Stimulated activated effector memory CD8-positive, alpha-beta T cell treated with anti-CD3 and anti-CD28 coated beads, Interleukin-12 subunit alpha, Interleukin-12 subunit beta, amount 100 ng/mL, for 72 hours (primary cell): ENCODE results near the gene LAMB1.
"Not testable (repeated sequence)": the region's sequence is repeated elsewhere in the genome, so short reads cannot be mapped to it uniquely, and the experiment has no call there.

Source experiments
- ATAC-seq: fragments of 150-1000 bp; cut with Tn5 transposase; 2 replicates; pipeline ENCODE4 v1.10.0; 2021
- DNase-seq, 2 donors: peaks; one replicate each; pipeline ENCODE4 v3.0.0; 2021 to 2022; ENCODE audit warnings: low spot score in 2 of 2
- H3K27ac Mint-ChIP-seq: one replicate; pipeline ENCODE4 v1.8.0; 2022; ENCODE audit warnings: mild to moderate bottlenecking, mixed read lengths
- H3K36me3 Mint-ChIP-seq: one replicate; pipeline ENCODE4 v1.8.0; 2022; ENCODE audit warnings: mild to moderate bottlenecking, mixed read lengths
- H3K4me1 Mint-ChIP-seq: one replicate; pipeline ENCODE4 v1.8.0; 2022; ENCODE audit warnings: mixed read lengths
- H3K4me3 Mint-ChIP-seq: one replicate; pipeline ENCODE4 v1.8.0; 2022; ENCODE audit warnings: mild to moderate bottlenecking, mixed read lengths
- H3K9me3 Mint-ChIP-seq: one replicate; pipeline ENCODE4 v1.8.0; 2022; ENCODE audit warnings: mixed read lengths

Gene LAMB1

GRCh38 chr7:107937531-107937930, 65.4 kb downstream of the LAMB1 start:
- no peaks in the 10 kb centered on the region for H3K9me3 Mint-ChIP-seq
- ATAC-seq (no peak), DNase-seq (no peak)
- no peak overlapping the region for H3K4me3 Mint-ChIP-seq
- no peaks in the 10 kb centered on the region for H3K36me3 Mint-ChIP-seq
- H3K27ac Mint-ChIP-seq, result no peak overlapping the region
- no peaks in the 10 kb centered on the region for H3K4me1 Mint-ChIP-seq

GRCh38 chr7:107936312-107936711, 66.6 kb downstream of the LAMB1 start:
- H3K27ac Mint-ChIP-seq, result no peak overlapping the region
- no peaks in the 10 kb centered on the region for H3K9me3 Mint-ChIP-seq
- H3K36me3 Mint-ChIP-seq, result no peaks in the 10 kb centered on the region
- no peaks in the 10 kb centered on the region for H3K4me1 Mint-ChIP-seq
- DNase-seq, result no peak
- no peak overlapping the region for H3K4me3 Mint-ChIP-seq
- ATAC-seq, result no peak

GRCh38 chr7:107934991-107935770, 67.8 kb downstream of the LAMB1 start:
- Mint-ChIP-seq H3K4me1 (no peaks in the 10 kb centered on the region), H3K9me3 (no peaks in the 10 kb centered on the region), H3K4me3 (no peak overlapping the region), H3K27ac (no peak overlapping the region), H3K36me3 (no peaks in the 10 kb centered on the region)
- DNase-seq, result no peak
- no peak for ATAC-seq

- H3K36me3 Mint-ChIP-seq, result peaks cover 4% of the 10 kb centered on the region
- H3K4me1 Mint-ChIP-seq, result no peaks in the 10 kb centered on the region
- no peak for ATAC-seq
- DNase-seq, result no peak
- no peak overlapping the region for H3K4me3 Mint-ChIP-seq
- H3K27ac Mint-ChIP-seq, result no peak overlapping the region
- no peaks in the 10 kb centered on the region for H3K9me3 Mint-ChIP-seq
Observed at GRCh38 chr7:107933386-107934013, 69.5 kb downstream of the LAMB1 start.

- H3K36me3 Mint-ChIP-seq, result peaks cover 4% of the 10 kb centered on the region
- H3K9me3 Mint-ChIP-seq, result no peaks in the 10 kb centered on the region
- no peak overlapping the region for H3K27ac Mint-ChIP-seq
- DNase-seq (no peak), ATAC-seq (no peak)
- H3K4me1 Mint-ChIP-seq, result no peaks in the 10 kb centered on the region
- H3K4me3 Mint-ChIP-seq, result no peak overlapping the region
Observed at GRCh38 chr7:107932805-107933204, 70.2 kb downstream of the LAMB1 start.

- Mint-ChIP-seq H3K9me3 (no peaks in the 10 kb centered on the region), H3K4me3 (no peak overlapping the region), H3K36me3 (peaks cover 12% of the 10 kb centered on the region), H3K4me1 (no peaks in the 10 kb centered on the region), H3K27ac (no peak overlapping the region)
- no peak for ATAC-seq
- DNase-seq, result no peak
Observed at GRCh38 chr7:107931740-107932515, 71.0 kb downstream of the LAMB1 start.

GRCh38 chr7:107926481-107926880, 76.5 kb downstream of the LAMB1 start:
- Mint-ChIP-seq H3K4me1 (peaks cover 7% of the 10 kb centered on the region), H3K4me3 (no peak overlapping the region), H3K36me3 (peaks cover 47% of the 10 kb centered on the region), H3K27ac (no peak overlapping the region), H3K9me3 (no peaks in the 10 kb centered on the region)
- DNase-seq (no peak), ATAC-seq (no peak)

GRCh38 chr7:107924841-107925504, 78.0 kb downstream of the LAMB1 start:
- no peak for DNase-seq
- no peak overlapping the region for H3K27ac Mint-ChIP-seq
- H3K36me3 Mint-ChIP-seq, result peaks cover 61% of the 10 kb centered on the region
- no peak overlapping the region for H3K4me3 Mint-ChIP-seq
- no peak for ATAC-seq
- no peaks in the 10 kb centered on the region for H3K9me3 Mint-ChIP-seq
- H3K4me1 Mint-ChIP-seq, result peaks cover 13% of the 10 kb centered on the region

GRCh38 chr7:107922886-107923285, 80.1 kb downstream of the LAMB1 start:
- Mint-ChIP-seq H3K4me3 (no peak overlapping the region), H3K36me3 (peaks cover 79% of the 10 kb centered on the region), H3K27ac (no peak overlapping the region), H3K9me3 (no peaks in the 10 kb centered on the region), H3K4me1 (peaks cover 13% of the 10 kb centered on the region)
- DNase-seq (no peak), ATAC-seq (no peak)

GRCh38 chr7:107921826-107922225, 81.1 kb downstream of the LAMB1 start:
- not testable (repeated sequence) for DNase-seq, ATAC-seq, H3K27ac Mint-ChIP-seq, H3K4me3 Mint-ChIP-seq, H3K9me3 Mint-ChIP-seq
- Mint-ChIP-seq H3K4me1 (peaks cover 13% of the 10 kb centered on the region), H3K36me3 (peaks cover 80% of the 10 kb centered on the region)

- H3K9me3 Mint-ChIP-seq, result no peaks in the 10 kb centered on the region
- H3K4me1 Mint-ChIP-seq, result peaks cover 13% of the 10 kb centered on the region
- H3K27ac Mint-ChIP-seq, result no peak overlapping the region
- DNase-seq, result no peak
- ATAC-seq, result no peak
- H3K36me3 Mint-ChIP-seq, result peaks cover 81% of the 10 kb centered on the region
- no peak overlapping the region for H3K4me3 Mint-ChIP-seq
Observed at GRCh38 chr7:107920048-107920772, 82.8 kb downstream of the LAMB1 start.

GRCh38 chr7:107918948-107919347, 84.0 kb downstream of the LAMB1 start:
- no peak for ATAC-seq
- Mint-ChIP-seq H3K9me3 (no peaks in the 10 kb centered on the region), H3K4me3 (no peak overlapping the region), H3K4me1 (peaks cover 9% of the 10 kb centered on the region), H3K36me3 (peaks cover 93% of the 10 kb centered on the region), H3K27ac (no peak overlapping the region)
- no peak for DNase-seq

- Mint-ChIP-seq H3K9me3 (no peaks in the 10 kb centered on the region), H3K4me1 (peaks cover 13% of the 10 kb centered on the region), H3K27ac (no peak overlapping the region), H3K36me3 (peaks cover 95% of the 10 kb centered on the region), H3K4me3 (no peak overlapping the region)
- ATAC-seq (no peak), DNase-seq (no peak)
Observed at GRCh38 chr7:107917763-107918651, 85.0 kb downstream of the LAMB1 start.

GRCh38 chr7:107915541-107915940, 87.4 kb downstream of the LAMB1 start:
- H3K4me3 Mint-ChIP-seq, result no peak overlapping the region
- peaks cover 97% of the 10 kb centered on the region for H3K36me3 Mint-ChIP-seq
- no peak for DNase-seq
- H3K27ac Mint-ChIP-seq, result no peak overlapping the region
- no peak for ATAC-seq
- peaks cover 15% of the 10 kb centered on the region for H3K4me1 Mint-ChIP-seq
- peaks cover 4% of the 10 kb centered on the region for H3K9me3 Mint-ChIP-seq
